Lower leg skin (tissue), 4 donors: Measurements from ENCODE around the gene KYAT1. TPM values are rescaled to one million over a fixed set of nuclear protein-coding genes. Genes with fewer than 3 reads are reported as not detected.
A peak's percentile ranks its signal among the peaks of the same experiment; 100 is the strongest.

ENCODE experiments used
- DNase-seq, 2 donors: peaks; one replicate each; pipeline ENCODE4 v3.0.0-alpha.2; 2019; ENCODE audit warnings: low spot score in 2 of 2
- H3K4me3 ChIP-seq: fragments of 200-600 bp; sonication (generic); 2 replicates; pipeline ENCODE4 v1.5.1; 2017; ENCODE audit warnings: mild to moderate bottlenecking, low read depth; ENCODE audit not compliant: poor library complexity, severe bottlenecking
- CTCF ChIP-seq, 3 donors: fragments of 450-650 bp; IDR thresholded peaks; one replicate each; pipeline ENCODE4 v1.5.1; 2016; ENCODE audit warnings: antibody characterized with exemption in 3 of 3, mild to moderate bottlenecking in 3 of 3, moderate library complexity in 2 of 3
- POLR2A ChIP-seq, 2 donors: fragments of 450-650 bp; IDR thresholded peaks; one replicate each; pipeline ENCODE4 v1.6.1; 2016 to 2017; ENCODE audit warnings: antibody characterized with exemption in 2 of 2, mild to moderate bottlenecking in 1 of 2, moderate library complexity in 1 of 2
- WGBS, 2 donors: methylation state at CpG; one replicate each; pipeline ENCODE4 v1.1.5; 2018; 5-methylcytosine and 5-hydroxymethylcytosine counted together
- intact Hi-C: fragments of 100-400 bp; cut with DNase I; formaldehyde crosslinking; loops from one replicate; pipeline ENCODE4 v1.15.0; 2023; ENCODE audit warnings: low total_unique reads
- total RNA-seq, 4 donors: library from RNA; depleted of rRNA; stranded (reverse); fragments of >200 nt; gene quantifications; one replicate each; pipeline ENCODE4 v1.1.0, GENCODE V29; 2016

KYAT1 gene
- total RNA-seq, 4 donors from 2014 or later = 8.2 to 19.4 (median 10.9) TPM

GRCh38 chr9:128836509-128837145, 45.1 kb downstream of the KYAT1 start:
- TF ChIP-seq POLR2A (IDR thresholded peaks at IDR 0.05) (no peak), CTCF (IDR thresholded peaks at IDR 0.05) (no peak)
- no peak overlapping the region for H3K4me3 ChIP-seq
- DNase-seq = no peak
- intact Hi-C loops = no loop called here
- WGBS, 2 donors = 95 to 97% methylated on average over 14 of the region's 14 CpGs

GRCh38 chr9:128835246-128836210, 46.2 kb downstream of the KYAT1 start:
- intact Hi-C loops = no loop called here
- H3K4me3 ChIP-seq = no peak overlapping the region
- TF ChIP-seq POLR2A (IDR thresholded peaks at IDR 0.05) (no peak), CTCF (IDR thresholded peaks at IDR 0.05) (no peak)
- 93 to 94% methylated on average over 24 to 25 of the region's 28 CpGs for WGBS, 2 donors
- no peak for DNase-seq

GRCh38 chr9:128833696-128834095, 48.1 kb downstream of the KYAT1 start:
- TF ChIP-seq POLR2A (IDR thresholded peaks at IDR 0.05) (no peak), CTCF (IDR thresholded peaks at IDR 0.05) (no peak)
- no peak for DNase-seq
- H3K4me3 ChIP-seq = no peak overlapping the region
- intact Hi-C loops = no loop called here
- WGBS, 2 donors = 91 to 92% methylated on average over 10 of the region's 10 CpGs

- peak; percentile 92 to 98 for DNase-seq
- peak within 1 kb of the TSS; percentile 64 for H3K4me3 ChIP-seq
- WGBS, 2 donors = 0 to 1% methylated on average over 20 to 49 of the region's 56 CpGs
- TF ChIP-seq CTCF (IDR thresholded peaks at IDR 0.05) = no peak
- no peak for TF ChIP-seq POLR2A (IDR thresholded peaks at IDR 0.05)
- intact Hi-C loops = no loop called here
Observed at GRCh38 chr9:128829477-128830251, 52.1 kb downstream of the KYAT1 start, which contains the start of gene SPOUT1. SPOUT1 (minus strand) TSS chr9:128829794; CDS start chr9:128829780, 14 bp downstream.

GRCh38 chr9:128828719-128829452, 52.9 kb downstream of the KYAT1 start:
- no peak for TF ChIP-seq CTCF (IDR thresholded peaks at IDR 0.05)
- TF ChIP-seq POLR2A (IDR thresholded peaks at IDR 0.05) = no peak
- H3K4me3 ChIP-seq = peak overlapping the region; percentile 64
- no peak for DNase-seq
- 30 to 36% methylated on average over 16 to 18 of the region's 18 CpGs for WGBS, 2 donors
- intact Hi-C loops = no loop called here
